ENCODE data around the gene SAP130. TPM values are rescaled to one million over a fixed set of nuclear protein-coding genes. Genes with fewer than 3 reads are reported as not detected.

The SAP130 gene
- total RNA-seq, 1 experiment from 2014 or later, result 4.3 TPM

DNA sequence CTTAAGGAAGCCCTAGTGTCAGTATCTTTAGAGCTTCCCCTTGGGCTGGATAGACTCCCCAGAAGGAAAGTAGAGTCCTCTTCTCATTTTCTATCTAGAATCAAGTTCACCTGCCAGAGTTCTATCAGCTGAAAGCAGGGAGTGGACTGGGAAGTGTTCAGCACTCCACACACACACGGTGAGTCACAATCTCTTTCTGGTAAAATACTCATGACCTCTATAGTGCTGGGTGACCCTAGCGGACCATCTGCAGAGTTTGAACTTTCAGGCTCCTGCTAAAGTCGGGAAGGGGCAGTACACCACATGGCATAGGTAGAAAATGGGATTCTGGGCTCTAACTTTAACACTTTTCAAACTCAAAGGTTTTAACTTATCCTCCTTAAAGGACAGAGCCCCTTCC, 43.3 kb downstream of the SAP130 start:
- in situ Hi-C loops (cut with HindIII; ENCODE audit: low pct_unique_long_range_greater_than_20kb, low sequenced_read_pairs), result no loop called here
- DNase-seq (ENCODE audit: low read depth, low spot score), result no peak

DNA sequence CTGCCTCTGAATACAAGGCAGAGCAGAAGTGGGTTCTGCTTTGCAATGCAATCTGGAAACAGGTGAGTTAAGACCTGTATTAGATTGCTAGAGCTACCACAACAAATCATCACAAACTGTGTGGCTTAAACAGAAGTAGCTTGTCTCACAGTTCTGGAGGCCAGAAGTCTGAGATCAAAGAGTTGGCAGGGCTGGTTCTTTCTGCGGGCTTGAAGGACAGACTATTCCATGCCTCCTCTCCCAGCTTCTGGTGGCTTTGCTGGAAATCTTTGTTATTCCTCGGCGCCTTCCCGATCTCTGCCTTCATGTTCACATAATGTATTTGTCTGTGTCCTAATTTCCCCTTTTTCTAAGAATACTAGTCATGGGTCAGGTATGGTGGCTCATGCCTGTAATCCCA, 58.4 kb downstream of the SAP130 start:
- in situ Hi-C loops (cut with HindIII; ENCODE audit: low pct_unique_long_range_greater_than_20kb, low sequenced_read_pairs), result no loop called here

DNA sequence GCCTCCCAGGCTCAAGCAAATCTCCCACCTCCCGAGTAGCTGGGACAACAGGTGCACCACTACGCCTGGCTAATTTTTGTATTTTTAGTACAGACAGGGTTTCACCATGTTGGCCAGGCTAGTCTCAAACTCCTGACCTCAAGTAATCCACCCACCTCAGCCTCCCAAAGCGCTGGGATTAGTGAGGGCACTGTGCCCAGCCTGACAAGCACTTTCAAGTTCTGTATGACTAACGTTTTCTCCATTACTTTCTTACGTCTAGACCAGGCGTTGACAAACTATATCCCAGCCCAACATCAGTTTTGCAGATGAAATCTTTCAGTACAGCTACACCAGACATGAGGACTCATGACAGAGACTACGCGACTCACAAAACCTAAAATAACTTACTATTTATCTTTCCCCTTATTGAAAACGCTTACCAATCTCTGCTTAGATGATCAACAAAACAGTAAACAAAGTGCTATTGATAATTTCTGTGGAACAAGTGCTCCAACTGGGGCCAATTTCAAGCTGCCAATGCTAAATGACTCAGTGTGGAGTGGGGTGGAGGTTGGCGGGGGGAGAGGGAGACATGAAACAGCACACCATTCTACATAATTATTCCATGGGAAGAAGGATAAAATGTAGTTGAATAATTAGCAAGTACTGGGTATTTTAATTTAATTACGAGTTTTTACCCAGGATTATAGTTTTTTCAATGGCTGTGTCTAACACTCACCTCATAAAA, 59.1 kb downstream of the SAP130 start:
- DNase-seq (ENCODE audit: low read depth, low spot score), result no peak
- in situ Hi-C loops (cut with HindIII; ENCODE audit: low pct_unique_long_range_greater_than_20kb, low sequenced_read_pairs), result no loop called here

More for the DNA sequence above, 58.4 kb downstream of the SAP130 start:
- DNase-seq (ENCODE audit: low read depth, low spot score), result no peak

DNA sequence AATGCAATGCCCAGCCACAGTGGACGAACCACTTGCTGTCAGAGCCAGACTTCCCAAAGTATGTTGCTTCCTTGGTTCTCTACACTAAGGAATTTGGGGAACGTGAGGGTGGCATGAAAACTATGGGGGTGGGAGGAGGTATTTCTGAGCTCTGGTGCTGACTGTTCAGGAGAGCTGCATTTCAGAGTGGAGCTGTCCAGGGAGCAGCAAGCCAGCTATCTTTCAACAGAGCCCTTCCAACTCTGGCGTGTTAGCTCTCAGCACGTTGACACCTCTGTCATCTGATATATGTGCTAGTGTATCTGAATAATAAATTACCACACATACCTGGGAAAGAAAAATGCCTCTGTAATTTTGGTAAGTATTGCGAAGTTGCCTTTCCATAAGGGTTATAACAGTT, 66.1 kb downstream of the SAP130 start:
- in situ Hi-C loops (cut with HindIII; ENCODE audit: low pct_unique_long_range_greater_than_20kb, low sequenced_read_pairs), result no loop called here
- DNase-seq (ENCODE audit: low read depth, low spot score), result no peak

DNA sequence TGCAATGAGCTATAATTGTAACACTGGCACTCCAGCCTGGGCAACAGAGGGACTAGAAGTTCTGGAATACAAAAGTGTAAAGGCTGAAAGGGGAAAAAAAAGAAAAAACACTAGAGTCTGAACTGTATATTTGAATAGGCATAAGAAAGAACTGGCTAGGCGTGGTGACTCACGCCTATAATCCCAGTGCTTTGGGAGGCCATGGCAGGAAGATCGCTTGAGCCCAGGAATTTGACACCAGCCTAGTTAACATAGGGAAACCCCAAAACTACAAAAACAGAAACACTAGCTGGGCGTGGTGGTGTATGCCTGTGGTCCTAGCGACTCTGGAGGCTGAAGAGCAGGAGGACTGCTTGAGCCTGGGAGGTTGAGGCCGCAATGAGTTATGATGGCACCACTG, 70.6 kb downstream of the SAP130 start:
- in situ Hi-C loops (cut with HindIII; ENCODE audit: low pct_unique_long_range_greater_than_20kb, low sequenced_read_pairs), result no loop called here
- DNase-seq (ENCODE audit: low read depth, low spot score), result no peak

DNA sequence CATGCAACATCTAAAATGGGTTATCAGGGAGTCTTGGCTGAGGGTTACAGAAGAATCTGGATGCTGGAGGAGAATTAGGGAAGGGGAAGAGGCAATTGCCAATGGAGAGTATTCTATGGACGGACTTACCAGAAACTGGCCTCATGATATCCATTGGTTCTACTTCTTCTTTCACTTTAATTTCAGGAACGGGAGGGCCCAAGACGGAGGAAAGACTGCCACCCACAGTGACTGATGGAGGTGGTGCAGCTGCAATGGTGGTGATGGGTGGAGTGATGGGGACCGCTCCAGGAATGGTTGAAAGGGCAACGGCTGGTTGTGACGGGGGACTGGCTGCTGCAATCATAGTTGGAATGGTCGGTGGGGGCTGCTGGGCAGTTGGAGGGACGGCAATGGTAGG, 73.0 kb downstream of the SAP130 start:
- in situ Hi-C loops (cut with HindIII; ENCODE audit: low pct_unique_long_range_greater_than_20kb, low sequenced_read_pairs), result no loop called here
- no peak for DNase-seq (ENCODE audit: low read depth, low spot score)

DNA sequence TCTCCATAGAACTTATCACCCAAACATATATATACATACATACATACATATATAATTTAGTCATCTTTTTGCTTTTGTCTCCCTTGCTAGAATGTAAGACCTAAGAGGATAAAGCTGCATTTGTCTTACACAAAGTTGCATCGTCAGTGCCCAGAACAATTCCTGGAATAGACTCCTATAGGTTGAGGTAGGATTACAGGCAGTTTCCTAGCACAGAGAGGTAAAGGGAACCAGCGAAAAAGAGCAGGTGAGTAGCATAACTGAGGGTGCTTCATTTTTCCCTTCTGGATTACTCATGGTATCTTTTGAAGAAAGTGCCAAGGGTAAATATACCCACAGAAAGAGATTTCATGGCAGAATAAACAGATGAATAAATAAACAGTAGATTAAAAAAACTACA, 74.0 kb downstream of the SAP130 start:
- in situ Hi-C loops (cut with HindIII; ENCODE audit: low pct_unique_long_range_greater_than_20kb, low sequenced_read_pairs), result no loop called here
- no peak for DNase-seq (ENCODE audit: low read depth, low spot score)

DNA sequence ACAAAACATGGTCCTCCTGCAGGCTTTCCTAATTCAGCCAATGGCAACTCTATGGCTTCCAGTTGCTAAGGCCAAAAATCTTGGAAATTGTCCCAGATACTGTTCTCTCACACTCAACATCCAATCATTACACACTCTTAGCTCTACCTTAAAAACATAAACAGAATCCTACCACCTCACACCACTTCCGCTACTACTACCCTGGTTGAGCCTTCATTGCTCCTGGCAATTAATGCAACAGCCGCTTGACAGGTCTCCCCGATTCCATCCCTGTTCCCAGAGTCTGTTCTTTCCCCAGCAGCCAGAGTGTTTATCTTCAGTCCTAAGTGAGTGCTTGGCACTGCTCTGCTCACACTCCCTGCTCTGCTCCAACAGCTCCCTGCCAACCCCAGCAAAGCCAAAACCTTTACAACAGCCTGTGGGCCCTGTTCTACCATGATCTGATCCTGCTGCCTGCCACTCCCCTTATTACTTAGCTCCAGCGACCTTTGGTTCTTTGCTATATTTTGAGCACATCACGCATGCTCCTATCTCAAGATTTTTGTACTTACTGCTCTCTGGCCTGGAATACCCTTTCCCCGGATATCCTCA, 74.6 kb downstream of the SAP130 start:
- DNase-seq (ENCODE audit: low read depth, low spot score), result no peak
- in situ Hi-C loops (cut with HindIII; ENCODE audit: low pct_unique_long_range_greater_than_20kb, low sequenced_read_pairs), result no loop called here

DNA sequence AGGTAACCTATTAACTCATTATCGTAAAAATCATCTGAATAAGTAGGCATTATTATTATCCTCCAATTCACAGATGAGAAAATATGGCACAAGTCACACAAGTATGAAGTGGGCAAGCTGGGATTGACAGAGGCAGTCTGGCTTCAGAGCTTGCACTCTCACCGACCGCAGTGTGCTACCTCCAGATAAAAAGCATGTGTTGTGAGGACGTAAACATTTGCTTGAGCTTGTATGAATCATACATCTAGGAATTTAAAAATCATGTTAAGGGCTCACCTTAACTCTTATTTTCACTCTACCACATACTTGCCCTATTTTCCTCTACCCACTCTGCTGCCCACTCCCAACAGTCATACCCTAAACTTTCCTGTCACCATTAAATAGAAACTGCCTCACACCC, 76.8 kb downstream of the SAP130 start:
- in situ Hi-C loops (cut with HindIII; ENCODE audit: low pct_unique_long_range_greater_than_20kb, low sequenced_read_pairs), result no loop called here

DNA sequence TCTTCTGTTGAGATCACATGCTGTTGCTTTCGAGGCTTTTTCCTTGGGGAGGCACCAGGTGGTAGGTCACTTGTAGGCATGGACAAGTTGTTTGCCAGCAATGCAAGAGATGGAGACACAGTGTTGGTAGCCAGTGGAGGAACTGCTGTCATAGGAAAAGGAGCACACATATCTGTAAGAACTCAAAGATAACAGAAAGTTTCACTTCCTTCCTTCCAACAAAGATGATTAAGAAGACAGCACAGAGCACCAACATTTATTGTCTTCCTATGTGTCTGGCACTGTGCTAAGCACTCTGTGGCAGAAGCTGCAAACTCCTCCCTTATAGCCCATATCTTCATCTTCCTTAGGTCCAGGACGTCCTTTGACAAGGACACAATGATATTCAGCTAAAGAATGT, 77.6 kb downstream of the SAP130 start:
- in situ Hi-C loops (cut with HindIII; ENCODE audit: low pct_unique_long_range_greater_than_20kb, low sequenced_read_pairs), result no loop called here
- no peak for DNase-seq (ENCODE audit: low read depth, low spot score)

More for the DNA sequence above, 76.8 kb downstream of the SAP130 start:
- no peak for DNase-seq (ENCODE audit: low read depth, low spot score)

DNA sequence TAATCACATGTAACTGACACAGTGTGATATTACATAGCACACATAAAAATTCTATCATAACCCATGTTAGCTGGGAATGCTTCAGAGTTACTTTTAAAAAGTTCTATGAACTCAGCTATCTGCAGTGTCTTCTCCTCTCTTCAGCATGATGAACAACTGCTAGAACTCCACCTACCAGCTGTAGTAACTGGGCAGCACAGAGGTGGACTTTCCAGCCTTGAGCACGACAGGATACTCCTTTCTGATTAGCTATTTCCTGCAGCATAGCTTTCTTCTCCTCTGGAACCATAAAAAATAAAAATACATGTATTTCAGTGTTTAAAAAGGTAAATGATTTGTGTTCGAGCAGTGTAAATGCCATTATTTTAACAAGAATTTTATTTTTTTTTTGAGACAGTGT, 82.6 kb downstream of the SAP130 start:
- in situ Hi-C loops (cut with HindIII; ENCODE audit: low pct_unique_long_range_greater_than_20kb, low sequenced_read_pairs), result no loop called here
- DNase-seq (ENCODE audit: low read depth, low spot score), result no peak

DNA sequence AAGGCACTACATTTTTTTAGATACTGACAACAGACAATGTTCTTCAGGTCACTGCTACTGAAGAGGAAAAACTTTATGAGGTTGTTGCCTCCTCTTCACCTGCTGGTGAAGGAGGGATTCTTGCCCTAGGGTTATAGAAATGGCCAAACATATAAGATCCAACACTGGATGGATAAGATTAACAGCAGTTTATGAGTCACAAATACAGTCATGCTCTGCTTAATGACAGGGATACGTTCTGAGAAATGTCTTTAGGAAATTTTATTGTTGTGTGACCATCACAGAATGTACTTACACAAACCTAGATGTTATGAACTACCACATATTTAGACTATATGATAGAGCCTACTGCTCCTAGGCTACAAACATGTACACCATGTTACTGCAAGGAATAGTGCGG, 84.7 kb downstream of the SAP130 start:
- in situ Hi-C loops (cut with HindIII; ENCODE audit: low pct_unique_long_range_greater_than_20kb, low sequenced_read_pairs), result no loop called here
- no peak for DNase-seq (ENCODE audit: low read depth, low spot score)

DNA sequence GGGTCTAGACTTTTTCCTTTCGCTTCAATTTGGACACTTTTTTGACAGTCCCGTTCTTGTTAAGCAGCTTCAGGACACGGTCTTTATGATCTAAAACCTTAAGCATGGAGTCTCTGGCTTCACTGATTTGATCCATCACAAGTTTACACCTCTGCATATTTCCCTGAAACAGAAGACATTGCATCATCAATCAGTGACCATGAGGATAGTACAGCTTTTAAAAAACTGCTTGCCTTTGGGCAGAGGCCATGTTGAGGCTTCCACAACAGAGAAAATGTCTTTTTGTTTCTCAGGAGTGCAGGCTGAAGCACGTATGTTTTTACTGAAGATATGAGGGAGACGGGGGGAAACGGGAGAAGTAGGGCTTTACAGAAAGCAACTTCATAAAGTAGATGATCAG, 85.9 kb downstream of the SAP130 start:
- no peak for DNase-seq (ENCODE audit: low read depth, low spot score)
- in situ Hi-C loops (cut with HindIII; ENCODE audit: low pct_unique_long_range_greater_than_20kb, low sequenced_read_pairs), result no loop called here

DNA sequence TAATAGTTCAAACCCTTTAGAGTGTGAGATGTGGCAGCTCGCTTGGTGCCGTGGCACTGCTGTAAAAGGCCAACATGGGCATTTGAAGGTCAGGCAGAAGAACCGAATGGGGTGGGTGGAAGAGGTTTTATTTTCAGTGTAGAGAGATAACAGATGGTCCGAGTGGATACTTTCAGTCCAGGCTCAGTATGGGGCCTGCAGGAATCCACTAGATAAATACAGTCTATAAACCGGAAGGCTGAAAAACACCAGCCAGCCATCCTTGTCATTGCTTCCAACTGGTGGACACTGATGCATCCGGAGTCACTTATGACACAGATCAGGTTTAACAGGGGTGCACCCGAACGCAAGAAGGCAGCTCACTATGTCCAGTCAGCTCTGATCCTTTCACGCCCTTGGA, 86.4 kb downstream of the SAP130 start:
- in situ Hi-C loops (cut with HindIII; ENCODE audit: low pct_unique_long_range_greater_than_20kb, low sequenced_read_pairs), result no loop called here
- no peak for DNase-seq (ENCODE audit: low read depth, low spot score)

DNA sequence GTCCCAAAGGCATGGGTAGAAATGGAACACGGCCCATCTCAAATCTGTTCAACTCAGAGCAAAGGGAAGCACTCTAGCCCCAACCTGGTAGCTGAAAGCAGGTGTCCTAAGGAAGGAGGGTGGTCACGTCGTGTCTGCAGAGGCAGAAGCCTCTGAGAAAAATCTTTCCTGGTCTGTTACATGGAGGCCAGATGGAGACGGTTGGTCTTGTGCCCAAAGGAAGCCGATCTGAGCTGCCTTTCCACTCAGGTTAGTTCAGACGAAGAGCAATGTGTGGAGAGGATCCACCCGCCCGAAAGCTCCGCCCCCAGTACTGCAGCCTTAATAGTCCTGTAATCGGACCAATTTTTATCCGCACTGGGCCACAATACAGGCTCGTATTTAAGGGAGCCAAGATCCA, 87.2 kb downstream of the SAP130 start:
- in situ Hi-C loops (cut with HindIII; ENCODE audit: low pct_unique_long_range_greater_than_20kb, low sequenced_read_pairs), result no loop called here
- DNase-seq (ENCODE audit: low read depth, low spot score), result no peak

DNA sequence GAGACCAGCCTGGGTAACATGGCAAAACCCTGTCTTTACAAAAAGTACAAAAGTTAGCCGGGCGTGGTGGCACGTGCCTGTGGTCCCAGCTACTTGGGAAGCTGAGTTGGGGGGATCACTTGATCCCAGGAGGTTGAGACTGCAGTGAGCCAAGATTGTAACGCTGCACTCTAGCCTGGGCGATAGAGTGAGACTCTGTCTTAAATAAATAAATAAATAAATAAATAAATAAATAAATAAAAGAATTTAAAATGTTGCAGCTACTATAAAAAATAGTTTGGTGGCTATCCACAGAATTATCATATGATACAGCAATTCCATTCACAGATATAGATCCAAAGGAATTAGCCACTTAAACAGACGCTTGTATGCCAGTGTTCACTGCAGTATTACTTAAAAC, 92.5 kb downstream of the SAP130 start:
- in situ Hi-C loops (cut with HindIII; ENCODE audit: low pct_unique_long_range_greater_than_20kb, low sequenced_read_pairs), result no loop called here
- no peak for DNase-seq (ENCODE audit: low read depth, low spot score)

DNA sequence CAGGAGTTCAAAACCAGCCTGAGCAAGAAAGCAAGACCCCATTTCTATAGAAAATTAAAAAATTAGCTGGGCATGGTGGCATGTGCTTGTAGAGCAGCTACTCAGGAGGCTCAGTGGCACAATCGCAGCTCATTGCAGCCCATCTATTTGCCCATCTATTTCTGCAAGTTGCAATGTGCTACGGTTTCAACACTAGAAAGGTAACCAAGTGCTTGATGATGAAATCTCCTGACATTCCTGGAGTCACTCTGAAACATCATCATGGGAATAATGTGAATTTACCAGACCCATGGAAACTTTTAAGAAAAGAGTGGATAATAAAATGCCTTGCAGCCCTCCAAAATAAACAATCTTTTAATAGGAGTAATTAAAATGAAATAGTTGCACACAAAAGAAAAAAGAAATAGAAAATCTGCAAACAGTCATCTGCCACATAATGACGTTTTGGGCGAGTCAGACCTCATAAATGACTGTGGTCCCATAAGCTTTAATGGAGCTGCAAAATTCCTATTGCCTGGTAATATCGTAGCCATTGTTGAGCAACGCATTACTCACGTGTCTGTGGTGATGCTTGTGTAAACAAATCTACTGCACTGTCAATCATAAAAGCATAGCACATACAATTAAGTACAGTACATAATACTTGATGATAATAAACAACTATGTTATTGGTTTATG, 95.5 kb downstream of the SAP130 start:
- no peak for DNase-seq (ENCODE audit: low read depth, low spot score)
- in situ Hi-C loops (cut with HindIII; ENCODE audit: low pct_unique_long_range_greater_than_20kb, low sequenced_read_pairs), result no loop called here

DNA sequence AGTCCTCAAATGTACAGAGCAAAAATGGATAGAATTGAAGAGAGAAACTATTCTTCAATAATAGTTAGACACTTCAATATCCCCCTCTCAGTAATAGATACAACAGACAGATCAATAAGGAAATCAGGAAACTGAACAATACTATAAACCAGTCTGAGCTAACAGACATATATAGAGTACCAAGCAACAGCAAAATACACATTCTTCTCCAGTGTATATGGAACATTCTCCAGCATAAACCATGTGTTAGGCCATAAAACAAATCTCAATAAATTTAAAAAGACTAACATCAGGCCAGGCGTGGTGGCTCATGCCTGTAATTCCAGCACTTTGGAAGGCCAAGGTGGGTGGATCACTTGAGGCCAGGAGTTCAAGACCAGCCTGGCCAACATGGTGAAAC, 98.4 kb downstream of the SAP130 start:
- no peak for DNase-seq (ENCODE audit: low read depth, low spot score)
- in situ Hi-C loops (cut with HindIII; ENCODE audit: low pct_unique_long_range_greater_than_20kb, low sequenced_read_pairs), result no loop called here

DNA sequence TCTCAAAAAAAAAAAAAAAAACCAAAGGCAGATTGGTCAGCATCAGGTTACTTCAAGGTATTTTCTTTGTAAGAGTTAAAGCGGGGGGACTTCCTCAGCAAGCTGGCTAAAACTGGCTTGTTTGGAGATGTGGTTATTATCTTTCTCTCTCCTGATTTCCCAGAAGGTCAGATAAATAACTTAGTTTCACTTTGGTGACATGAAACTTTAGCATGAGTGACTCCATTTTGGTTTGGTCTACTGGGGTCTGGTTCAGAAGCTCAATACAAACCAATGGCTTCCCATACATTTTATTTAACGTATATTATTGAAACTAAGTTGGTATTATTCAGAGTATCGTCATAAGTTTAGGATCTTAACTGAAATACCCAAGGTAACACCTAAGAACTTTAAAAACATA, 100.5 kb downstream of the SAP130 start:
- in situ Hi-C loops (cut with HindIII; ENCODE audit: low pct_unique_long_range_greater_than_20kb, low sequenced_read_pairs), result no loop called here

More for the DNA sequence above, 100.5 kb downstream of the SAP130 start:
- DNase-seq (ENCODE audit: low read depth, low spot score), result no peak
